ENCODE results near the gene MBOAT2.
A peak's percentile ranks its signal among the peaks of the same experiment; 100 is the strongest.
"Not testable (repeated sequence)": the region's sequence is repeated elsewhere in the genome, so short reads cannot be mapped to it uniquely, and the experiment has no call there.

The MBOAT2 gene

DNA sequence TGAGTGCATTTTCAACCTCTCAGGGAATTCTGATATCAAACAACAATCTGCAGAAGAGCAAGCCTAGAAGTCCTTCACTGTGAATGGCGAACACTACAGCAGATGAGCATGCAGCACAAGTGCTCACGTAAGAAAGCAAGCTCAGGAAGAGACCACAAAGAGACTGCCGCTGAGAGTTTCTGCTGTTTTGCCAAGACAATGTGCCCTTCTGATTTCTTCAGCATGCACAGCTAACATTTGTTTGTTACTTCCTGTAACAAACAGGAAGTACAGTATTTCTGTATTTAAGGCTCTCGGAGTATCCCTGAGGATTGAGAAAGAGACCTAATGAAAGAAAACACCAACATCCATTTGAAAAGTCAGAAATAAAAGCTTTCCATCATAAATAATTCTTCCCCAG lies 45.9 kb downstream of the MBOAT2 start:
- no peak for DNase-seq (ENCODE audit: low spot score)

- no peak for DNase-seq (ENCODE audit: low spot score)
These were observed 46.7 kb downstream of the MBOAT2 start for GRCh38 chr2:8956774-8957173.

- DNase-seq (ENCODE audit: low spot score): no peak
These were observed 48.5 kb downstream of the MBOAT2 start for GRCh38 chr2:8954990-8955389.

GRCh38 chr2:8953525-8953924 lies 50.0 kb downstream of the MBOAT2 start:
- DNase-seq (ENCODE audit: low spot score): no peak

- DNase-seq (ENCODE audit: low spot score): no peak
These were observed 63.9 kb downstream of the MBOAT2 start for GRCh38 chr2:8939486-8940114.

- DNase-seq (ENCODE audit: low spot score): no peak
These were observed 65.1 kb downstream of the MBOAT2 start for GRCh38 chr2:8938384-8938783.

DNA sequence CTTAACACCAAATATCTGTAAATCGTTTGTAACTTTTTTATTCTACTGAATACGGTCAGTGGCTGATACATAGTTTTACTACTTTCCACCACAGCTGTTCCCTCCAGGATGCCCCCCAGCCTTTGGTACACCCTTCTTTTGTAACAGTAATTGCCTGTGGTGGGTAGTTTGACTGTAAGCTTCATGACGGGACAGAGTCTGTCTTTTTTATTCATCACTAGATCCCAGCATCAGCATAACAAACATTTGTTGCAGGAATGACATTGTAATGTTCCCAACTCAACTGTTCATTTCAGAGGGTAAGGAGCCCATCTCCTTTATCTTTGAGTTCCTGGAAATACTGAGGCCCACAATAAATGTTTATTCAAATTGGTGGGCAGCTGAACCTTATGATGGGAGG lies 67.5 kb downstream of the MBOAT2 start:
- no peak for DNase-seq (ENCODE audit: low spot score)

DNA sequence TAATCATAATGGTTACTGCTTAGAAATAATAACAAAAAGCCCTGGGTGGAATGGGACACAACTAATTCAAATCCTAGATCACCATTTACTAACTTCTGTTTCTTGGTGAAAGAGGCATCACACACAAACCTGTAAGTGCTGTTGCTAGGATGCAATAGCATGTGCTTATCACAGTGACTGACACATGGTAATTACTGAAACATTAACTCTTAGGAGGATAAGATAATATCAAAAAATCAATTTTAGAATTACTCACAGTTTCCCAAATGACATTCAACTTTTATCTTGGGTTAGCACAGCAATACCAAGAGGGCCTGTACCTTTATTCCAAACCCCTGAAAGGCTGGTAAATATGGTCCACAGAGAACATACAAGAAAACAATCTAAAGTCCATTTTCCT lies 69.1 kb downstream of the MBOAT2 start:
- no peak for DNase-seq (ENCODE audit: low spot score)

- no peak for DNase-seq (ENCODE audit: low spot score)
These were observed 70.8 kb downstream of the MBOAT2 start for GRCh38 chr2:8932702-8933101.

- DNase-seq (ENCODE audit: low spot score): not testable (repeated sequence)
These were observed 73.3 kb downstream of the MBOAT2 start for GRCh38 chr2:8930185-8930584.

DNA sequence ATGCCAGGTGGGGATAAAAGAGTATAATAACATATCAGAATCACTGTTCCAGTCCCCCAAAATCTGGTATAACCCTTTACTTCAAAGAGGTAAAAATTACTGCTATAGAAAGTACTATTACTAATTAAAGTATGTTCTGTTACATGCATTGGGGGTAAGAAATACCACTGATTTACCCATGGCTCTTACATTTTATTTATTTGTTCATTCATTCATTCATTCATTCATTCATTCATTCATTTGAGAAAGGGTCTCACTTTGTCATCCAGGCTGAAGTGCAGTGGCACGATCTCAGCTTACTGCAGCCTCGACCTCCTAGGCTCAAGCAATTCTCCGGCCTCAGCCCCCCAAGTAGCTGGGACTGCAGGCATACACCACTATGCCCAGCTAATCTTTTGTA lies 74.4 kb downstream of the MBOAT2 start:
- DNase-seq (ENCODE audit: low spot score): no peak

GRCh38 chr2:8927510-8928455 lies 75.7 kb downstream of the MBOAT2 start:
- peak; percentile 80 for DNase-seq (ENCODE audit: low spot score)

DNA sequence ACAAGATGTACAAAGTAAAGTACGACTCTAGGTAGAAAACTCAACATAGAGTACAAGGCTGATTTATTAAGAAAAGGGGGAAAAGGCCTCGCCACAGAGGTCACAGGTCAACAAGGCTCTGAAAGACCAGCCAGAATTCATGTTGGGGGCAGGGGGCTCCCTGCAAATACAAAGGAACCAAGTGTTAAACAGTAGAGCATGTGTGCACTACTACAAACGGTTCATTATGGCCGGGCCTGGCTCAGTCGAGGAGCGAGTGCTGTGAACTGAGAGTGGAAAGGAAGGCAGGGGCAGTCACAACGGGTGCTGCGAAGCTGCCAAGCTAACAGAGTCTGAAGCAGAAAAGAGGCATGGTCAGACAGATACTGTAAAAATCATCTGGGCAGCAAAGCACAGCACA lies 77.1 kb downstream of the MBOAT2 start:
- peak; percentile 93 for DNase-seq (ENCODE audit: low spot score)

GRCh38 chr2:8925411-8925810 lies 78.1 kb downstream of the MBOAT2 start:
- DNase-seq (ENCODE audit: low spot score): no peak

- no peak for DNase-seq (ENCODE audit: low spot score)
These were observed 80.3 kb downstream of the MBOAT2 start for GRCh38 chr2:8923183-8923582.

GRCh38 chr2:8922431-8922830 lies 81.1 kb downstream of the MBOAT2 start:
- DNase-seq (ENCODE audit: low spot score): no peak

- DNase-seq (ENCODE audit: low spot score): no peak
These were observed 85.1 kb downstream of the MBOAT2 start for GRCh38 chr2:8918412-8918811.

GRCh38 chr2:8915941-8916340 lies 87.5 kb downstream of the MBOAT2 start:
- no peak for DNase-seq (ENCODE audit: low spot score)

- not testable (repeated sequence) for DNase-seq (ENCODE audit: low spot score)
These were observed 89.7 kb downstream of the MBOAT2 start for GRCh38 chr2:8913767-8914166.

DNA sequence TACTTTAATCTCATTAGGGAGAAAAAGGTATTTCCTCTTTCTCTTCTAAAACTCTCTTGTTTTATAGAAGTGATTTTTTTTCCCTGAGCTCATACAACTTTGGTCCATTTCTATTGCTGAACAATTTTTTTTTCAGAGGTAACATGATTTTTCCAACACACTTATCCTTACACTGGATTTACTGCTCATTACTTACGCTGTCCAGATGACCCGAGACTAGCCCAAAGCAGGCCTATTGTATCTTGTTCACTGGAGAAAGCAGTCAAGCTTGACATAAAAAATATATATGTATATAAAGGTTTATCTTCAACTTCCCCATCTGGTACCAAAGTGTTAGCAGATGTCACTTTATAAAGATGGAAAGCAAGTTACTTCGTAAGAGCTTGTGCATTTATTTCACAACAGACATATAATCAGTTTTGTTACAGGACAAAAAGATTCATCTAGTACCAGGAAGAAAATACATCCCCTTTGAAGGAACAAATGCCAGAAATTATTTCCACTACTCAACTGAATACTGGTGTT lies 95.7 kb downstream of the MBOAT2 start:
- DNase-seq (ENCODE audit: low spot score): no peak

DNA sequence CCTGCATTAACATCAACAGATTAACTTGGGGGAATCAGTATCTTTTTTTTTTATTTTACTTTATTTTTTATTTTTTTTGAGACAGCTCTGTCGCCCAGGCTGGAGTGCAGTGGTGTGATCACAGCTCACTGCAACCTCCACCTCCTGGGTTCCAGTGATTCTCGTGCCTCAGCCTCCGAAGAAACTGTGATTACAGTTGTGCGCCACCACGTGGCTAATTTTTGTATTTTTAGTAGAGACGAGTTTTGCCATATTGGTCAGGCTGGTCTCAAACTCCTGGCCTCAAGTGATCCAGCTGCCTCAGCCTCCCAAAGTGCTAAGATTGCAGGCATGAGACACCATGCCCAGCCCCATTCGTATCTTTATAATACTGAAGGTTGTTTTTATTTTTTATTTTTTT lies 99.6 kb downstream of the MBOAT2 start:
- DNase-seq (ENCODE audit: low spot score): not testable (repeated sequence)

DNA sequence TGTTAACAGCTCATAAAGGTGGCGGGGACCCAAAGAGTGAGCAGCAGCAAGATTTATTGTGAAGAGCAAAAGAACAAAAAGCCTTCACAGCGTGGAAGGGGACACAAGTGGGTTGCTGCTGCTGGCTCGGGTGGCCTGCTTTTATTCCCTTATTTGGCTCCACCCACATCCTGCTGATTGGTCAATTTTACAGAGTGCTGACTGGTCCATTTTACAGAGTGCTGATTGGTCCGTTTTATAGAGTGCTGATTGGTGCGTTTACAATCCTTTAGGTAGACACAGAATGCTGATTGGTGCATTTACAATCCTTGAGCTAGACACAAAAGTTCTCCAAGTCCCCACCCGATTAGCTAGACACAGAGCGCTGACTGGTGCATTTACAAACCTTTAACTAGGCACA lies 100.7 kb downstream of the MBOAT2 start:
- DNase-seq (ENCODE audit: low spot score): not testable (repeated sequence)

DNA sequence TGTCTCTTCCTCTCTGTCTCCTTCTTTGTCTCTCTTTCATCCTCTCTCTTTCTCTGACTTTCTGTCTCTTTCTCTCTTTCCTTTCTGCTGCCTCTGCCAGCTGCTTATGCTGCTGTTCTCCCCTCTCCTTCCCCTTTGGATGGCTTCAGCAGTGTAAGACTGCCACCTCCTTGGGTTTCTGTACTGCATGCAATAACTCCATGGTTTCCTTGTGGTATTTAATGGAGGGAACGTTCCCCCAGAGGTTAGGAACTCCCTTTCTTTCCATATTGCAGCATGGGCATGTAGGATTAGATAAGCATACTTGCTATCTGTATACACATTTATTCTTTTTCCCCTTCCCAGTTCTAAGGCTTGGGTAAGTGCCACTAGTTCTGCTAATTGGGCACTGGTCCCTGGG lies 106.3 kb downstream of the MBOAT2 start:
- DNase-seq (ENCODE audit: low spot score): not testable (repeated sequence)

All from globus pallidus (tissue), 1 donor.